HG03045 (cell line): ENCODE results near the gene LPAR1.
"Not testable (repeated sequence)": the region's sequence is repeated elsewhere in the genome, so short reads cannot be mapped to it uniquely, and the experiment has no call there.

Experiments used
- ATAC-seq: cut with Tn5 transposase; IDR thresholded peaks from one replicate; pipeline ENCODE4 v1.9.1; 2021; ENCODE audit warnings: mild to moderate bottlenecking, moderate library complexity; ENCODE audit not compliant: unreplicated experiment

LPAR1 gene, protein sequence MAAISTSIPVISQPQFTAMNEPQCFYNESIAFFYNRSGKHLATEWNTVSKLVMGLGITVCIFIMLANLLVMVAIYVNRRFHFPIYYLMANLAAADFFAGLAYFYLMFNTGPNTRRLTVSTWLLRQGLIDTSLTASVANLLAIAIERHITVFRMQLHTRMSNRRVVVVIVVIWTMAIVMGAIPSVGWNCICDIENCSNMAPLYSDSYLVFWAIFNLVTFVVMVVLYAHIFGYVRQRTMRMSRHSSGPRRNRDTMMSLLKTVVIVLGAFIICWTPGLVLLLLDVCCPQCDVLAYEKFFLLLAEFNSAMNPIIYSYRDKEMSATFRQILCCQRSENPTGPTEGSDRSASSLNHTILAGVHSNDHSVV

DNA sequence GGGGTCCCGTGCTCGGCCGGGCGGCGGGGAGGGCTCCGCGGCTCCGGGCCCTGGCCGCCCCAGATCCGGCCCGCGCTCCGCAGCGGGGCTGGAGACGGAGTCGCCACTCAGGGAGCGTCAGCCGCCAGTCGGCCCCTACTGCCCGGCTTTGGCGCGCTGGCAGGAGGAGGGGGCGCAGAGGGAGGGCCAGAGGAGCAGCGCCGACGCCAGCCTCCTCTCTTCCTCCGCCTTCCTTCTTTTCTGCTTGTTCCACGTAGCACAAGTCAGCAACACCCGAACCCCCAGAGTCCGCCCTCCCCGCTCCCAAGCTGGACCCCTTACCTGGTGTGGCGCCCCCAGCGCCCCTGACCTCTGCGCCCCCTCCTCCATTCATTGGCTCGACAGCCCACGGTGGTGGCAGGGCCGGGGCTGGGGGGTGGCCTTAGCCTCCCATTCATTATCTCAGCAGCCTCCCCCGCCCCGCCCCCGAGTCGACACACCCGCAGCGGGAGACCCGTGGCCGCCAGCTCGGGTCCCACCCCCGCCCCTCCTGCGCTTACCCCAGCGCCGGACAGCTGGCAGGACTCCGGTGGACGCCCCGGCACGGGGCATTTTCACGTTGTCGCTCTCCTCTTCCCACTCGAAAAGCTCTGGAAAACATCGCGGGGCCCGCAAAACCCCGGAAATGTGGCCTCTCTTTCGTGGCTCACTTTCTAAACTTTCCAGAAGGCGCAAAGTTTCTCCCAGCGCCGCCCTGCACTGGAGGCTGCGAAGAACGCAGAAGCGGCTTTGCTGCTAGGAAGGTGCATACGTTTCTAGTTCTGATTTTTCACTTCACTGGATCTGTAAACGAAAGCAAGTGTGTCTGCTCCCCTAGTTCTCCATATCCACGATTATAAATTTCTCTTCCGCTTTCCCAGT is at the start of gene LPAR1:
LPAR1 (minus strand) TSS at position 140 of the 900 bp plus-strand sequence. CDS start 66,353 bp downstream, outside the sequence.
- no peak for ATAC-seq

DNA sequence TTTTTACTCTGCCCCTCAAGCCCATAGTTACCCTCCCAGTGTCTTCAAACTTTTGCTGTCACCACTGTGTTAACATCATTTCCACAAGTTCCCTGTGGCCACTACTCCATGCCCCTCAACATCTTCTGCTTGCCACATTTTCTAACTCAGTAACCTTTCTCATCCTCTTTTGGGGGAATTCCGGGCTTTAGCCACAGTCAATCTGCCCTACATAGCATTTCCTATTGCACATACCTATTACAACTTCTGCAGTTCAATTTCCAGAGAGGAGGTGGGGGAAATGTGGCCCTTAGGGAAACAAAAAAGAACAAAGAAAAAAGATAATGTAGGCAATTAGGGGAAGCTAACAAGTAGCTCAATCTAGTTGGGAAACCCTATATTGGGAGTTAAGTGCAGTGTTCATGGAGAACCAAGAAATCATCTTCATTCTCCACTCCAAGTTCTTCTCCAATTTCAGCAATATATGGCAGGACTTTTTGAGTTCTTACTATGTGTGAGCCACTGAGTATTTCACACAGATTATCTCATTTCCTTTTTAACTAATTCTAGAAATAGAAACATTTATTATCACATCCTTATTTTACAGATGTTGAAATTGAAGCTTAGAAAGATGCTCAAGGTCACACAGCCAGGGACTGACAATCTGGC is 40.2 kb upstream of the LPAR1 start:
- ATAC-seq, result no peak

DNA sequence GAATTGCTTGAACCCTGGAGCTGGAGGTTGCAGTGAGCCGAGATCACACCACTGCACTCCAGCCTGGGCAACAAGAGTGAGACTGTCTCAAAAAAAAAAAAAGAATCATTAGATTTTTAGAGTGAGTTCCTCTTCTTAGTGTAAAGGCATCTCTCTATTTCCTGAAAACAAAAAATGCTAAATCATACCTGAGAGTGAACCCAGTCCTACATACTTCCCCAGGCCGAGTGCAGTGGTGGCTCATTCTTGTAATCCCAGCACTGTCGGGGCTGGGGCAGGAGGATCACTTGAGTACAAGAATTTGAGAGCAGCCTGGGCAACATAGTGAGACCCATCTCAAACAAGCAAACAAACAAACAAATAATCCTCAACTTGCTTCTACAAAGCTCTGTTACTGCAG is 38.2 kb upstream of the LPAR1 start:
- ATAC-seq, result no peak

- ATAC-seq, result no peak
Observed at GRCh38 chr9:111076042-111076441, 37.8 kb upstream of the LPAR1 start.

GRCh38 chr9:111074395-111074794 is 36.1 kb upstream of the LPAR1 start:
- ATAC-seq, result no peak

DNA sequence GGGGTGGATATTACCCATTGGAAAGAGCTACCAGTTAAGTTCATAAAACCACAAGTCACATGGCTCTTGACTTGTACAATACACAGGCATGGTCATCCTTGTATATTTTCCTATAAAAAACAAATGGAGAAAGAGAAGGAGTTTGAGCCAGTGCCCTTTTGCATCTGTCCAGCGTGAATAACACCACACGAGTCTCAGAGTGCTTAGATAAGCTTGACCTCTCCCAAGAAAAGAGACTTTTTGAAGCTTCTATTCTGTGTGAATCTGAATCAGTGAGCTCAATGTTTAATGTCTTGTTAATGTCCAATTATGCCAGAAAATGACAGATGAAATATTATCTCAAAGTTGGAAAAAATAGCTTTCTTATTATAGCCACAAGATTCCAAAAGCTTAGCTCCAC is 30.9 kb upstream of the LPAR1 start:
- no peak for ATAC-seq

DNA sequence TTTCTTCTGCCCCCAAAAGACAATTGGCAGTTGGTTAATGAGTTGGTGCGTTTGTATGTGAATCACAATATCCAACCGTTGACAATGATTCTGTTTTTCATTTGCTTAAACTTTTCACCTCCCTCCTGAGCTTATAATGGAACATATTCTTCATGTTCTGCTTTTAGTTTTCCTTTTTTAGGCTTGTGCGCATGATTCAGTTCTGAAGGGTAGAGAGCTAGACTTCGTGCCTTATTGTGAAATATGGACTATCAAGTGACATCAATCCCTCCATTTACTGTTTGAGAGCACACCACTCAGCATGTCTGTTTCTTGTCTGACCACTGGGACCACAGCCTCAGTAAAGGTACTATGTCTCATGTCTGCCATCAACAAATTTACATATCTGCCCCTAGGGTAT is 30.5 kb upstream of the LPAR1 start:
- no peak for ATAC-seq

DNA sequence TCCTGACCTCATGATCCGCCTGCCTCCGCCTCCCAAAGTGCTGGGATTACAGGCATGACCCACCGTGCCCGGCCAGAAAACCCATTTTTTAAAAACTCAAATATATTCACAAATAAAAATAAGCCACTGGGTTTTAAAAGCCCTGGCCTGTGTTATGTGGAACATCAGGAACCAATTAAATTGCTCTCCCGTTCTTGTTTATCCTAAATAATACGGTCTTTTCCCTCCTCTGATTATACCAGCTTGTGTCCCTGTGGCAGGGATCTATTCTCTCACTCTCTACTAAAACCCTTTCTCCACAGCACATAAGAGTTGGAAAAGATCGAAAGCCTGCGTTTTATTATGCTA is 30.1 kb upstream of the LPAR1 start:
- no peak for ATAC-seq

- no peak for ATAC-seq
Observed at GRCh38 chr9:111066468-111066867, 28.2 kb upstream of the LPAR1 start.

DNA sequence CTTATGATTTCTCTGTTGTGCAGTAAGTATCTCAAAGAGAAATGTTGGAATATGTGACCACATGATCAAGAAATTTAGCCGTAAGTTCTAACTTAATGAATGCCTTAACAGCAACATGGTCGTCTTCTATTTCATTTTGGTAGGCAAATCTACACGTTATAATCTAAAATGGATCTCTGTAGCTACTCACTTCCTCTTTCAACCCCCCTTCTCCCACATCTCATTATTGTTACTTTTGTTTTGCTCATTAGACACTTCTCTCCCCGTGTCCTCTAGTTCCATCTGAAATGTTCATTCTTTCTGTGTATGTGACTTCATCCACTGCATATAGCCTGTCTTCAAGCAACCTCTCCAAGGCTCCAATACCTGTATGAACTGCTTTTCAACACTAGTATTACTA is 27.1 kb upstream of the LPAR1 start:
- no peak for ATAC-seq

DNA sequence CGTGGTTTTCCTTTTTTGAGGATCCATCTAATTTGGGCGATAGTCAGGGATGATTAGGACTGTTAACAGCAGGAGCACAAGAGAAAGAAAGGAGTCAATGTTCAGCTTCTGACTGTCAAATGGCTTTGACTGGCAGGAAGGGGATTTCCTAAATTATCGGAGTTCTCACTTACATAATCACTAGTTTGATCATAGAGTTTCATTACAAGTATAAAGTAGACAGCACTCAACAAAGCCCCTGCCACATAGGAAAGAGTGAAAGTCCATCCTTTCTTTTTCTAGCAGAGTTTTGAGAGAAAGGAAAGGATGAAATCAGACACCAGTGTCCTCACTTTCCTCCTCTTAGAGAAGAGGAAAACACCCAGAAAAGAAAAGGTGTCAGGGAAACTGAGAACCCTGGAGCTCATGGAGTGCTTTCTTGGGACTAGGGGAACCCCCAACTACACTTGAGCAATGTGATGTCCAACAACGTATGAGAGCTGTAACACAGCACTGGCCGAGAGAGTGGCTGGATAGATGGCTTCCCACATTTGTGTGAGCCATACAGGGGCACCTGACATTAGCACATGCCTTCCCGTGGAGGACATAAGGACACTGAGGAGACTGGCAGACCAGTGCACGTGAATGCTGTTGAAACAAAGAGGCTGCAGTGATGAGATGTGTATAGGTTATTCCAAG is 26.0 kb upstream of the LPAR1 start:
- ATAC-seq, result no peak

DNA sequence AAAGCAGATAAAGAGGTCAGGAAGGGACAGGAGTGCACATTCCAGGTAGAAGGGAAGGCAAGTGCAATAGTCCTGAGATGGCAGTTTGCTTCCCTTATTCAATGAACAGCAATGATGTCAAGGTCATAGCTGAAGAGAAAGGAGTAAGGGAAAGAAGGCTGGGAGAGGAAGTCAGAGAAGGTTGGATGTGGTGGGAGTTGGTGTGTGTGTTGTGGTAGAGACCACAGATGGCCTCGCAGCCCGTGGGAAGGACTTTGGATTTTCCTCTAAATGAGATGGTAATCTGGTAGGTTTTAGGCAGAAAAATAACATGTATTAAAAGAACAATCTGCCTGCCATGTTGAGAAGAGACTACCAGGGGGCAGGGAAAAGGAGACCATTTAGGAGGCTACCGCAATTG is 25.1 kb upstream of the LPAR1 start:
- ATAC-seq, result no peak

DNA sequence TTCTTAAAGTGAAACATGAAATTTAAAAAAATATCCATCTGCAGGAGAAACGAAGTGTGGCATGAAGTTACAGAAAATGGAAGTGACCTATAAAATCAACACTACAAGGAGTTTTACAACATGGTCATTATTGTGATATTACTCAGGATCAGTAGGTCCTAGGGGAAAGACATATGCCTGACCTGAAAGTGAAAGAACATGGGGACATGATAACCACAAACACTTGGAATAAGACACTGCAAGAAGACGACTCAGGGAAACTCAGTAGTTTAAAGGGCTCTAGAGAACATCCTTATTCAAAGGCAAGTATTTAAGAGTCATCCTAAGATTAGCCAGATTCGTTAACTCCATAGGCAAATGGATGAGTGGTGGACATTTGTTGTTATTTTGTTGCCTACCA is 19.9 kb upstream of the LPAR1 start:
- ATAC-seq, result no peak

DNA sequence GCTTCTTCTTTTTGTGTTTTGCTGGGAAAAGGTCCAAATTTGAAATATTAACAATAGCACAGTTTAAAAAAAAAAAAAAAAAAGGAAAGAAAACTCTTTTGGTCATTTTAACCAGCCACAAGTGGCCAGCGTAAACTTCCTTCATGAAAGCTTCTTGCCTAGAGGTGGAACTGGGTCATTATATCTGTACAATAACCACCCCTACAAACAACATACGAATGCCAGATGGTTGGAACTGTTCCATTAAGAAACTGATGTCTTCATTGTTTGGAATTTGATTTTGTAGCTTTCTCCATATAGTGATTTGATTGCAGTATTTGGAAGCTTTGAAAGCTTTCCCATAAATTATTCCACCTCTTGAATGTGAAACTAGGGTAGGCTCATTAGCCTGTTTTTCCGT is 18.3 kb upstream of the LPAR1 start:
- no peak for ATAC-seq

DNA sequence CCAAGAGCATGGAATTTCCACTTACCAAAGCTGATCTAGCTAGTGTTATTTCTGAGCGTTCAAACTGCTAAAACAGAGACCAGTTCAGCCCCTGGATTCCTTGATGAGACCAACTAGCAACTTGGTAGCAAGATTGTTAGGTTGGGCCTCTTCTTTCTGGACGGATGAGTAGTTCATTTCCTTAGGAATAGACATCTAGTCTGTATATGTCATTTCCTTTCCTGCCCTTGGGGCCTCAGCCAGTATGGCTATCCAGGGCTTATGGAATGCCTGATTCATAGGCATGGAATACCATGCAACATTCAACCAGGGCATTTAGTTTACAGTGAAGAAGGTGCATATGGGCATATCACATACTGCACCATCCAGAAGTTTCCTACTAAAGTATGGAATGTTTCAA is 14.5 kb upstream of the LPAR1 start:
- no peak for ATAC-seq

DNA sequence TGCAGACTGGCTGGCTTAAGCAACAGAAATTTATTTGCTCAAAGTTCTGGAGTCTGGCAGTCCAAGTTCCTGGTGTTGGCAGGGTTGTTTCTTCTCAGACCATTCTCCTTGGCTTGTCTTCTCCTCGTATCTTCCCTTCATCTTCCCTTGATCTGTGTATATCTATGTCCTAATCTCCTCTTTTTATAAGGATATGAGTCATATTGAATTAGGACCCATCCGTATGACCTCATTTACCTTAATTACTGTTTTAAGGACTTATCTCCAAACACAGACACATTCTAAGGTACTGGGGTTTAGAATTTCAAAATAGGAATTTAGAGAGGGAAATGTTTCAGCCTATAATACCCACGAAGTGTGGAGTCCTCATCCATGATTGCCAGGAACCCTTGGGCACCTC is 13.1 kb upstream of the LPAR1 start:
- no peak for ATAC-seq

DNA sequence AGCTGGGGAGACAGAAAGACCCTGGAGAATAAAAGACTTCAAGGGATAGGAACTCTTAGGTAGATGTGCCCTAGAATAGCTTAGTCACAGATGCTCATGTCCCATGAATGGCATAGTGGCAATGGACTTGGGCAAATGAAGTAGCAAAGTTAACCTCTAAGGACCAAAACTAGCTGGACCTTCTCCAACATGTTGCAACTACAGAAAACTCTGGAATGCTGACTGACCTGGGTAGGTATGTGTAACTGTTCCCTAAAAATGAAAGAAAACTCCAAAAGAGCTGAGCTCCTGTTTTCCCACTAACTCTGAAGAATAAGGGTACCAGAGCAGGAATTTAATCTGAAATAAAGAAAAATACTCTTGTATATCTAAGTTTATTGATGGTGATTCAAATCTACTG is 12.5 kb upstream of the LPAR1 start:
- no peak for ATAC-seq

- not testable (repeated sequence) for ATAC-seq
Observed at GRCh38 chr9:111047287-111047686, 9.0 kb upstream of the LPAR1 start.

- ATAC-seq, result no peak
Observed at GRCh38 chr9:111041902-111042301, 3.6 kb upstream of the LPAR1 start.

DNA sequence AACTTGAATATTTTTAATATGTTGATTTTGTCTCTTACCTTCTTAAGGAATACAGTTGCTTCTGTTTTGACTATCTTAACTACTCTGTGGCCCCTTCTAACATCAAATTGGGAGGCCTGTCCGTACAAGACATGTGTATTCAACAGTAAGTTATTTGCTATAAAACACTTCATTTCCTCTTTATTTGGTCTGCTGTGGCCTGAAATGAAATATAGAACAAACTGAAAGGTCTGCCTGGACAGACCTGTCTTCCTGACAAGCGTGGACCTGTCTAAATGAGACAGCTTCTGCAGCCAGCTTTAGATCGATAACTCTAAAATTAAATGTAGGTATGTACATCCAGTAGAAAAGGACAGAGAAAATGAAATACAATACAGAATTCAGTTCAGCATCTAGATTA is 2.2 kb upstream of the LPAR1 start:
- ATAC-seq, result no peak

DNA sequence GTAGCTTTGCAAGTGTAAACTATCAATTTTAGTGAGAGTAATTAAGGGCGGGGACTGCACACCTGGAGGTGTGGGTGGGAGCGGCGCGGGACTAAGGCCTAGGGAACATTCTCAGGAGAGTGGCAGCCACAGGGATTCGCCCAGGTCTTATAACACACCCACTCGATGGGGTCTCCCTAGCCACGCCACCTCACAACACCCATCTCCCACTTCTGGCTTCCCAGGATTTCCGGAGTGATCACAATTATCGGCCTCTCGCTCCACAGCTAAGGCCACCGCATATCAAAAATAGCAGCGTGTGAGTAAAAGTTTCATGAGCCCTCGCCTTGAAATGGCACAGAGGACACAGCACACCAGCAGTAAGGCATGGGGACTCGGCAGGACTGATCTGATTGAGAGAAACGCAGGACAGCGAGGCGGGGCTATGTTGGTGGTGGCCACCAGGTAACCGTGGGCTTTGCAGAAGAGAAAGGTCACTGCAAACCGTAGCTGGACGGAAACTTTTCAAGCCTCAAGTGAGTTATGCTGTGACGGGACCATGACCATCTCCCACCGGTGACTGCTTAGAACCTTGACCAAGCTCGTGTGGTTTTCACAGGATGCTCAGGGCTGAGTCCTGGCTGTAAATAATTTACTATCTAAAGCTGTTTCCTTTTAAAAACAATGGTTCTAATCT is 1.1 kb upstream of the LPAR1 start:
- no peak for ATAC-seq
